Erythroblast (primary cell): ENCODE results near the gene ZNF763.

Source experiments
- GATA1 ChIP-seq: IDR thresholded peaks from 2 replicates; pipeline ENCODE4 v1.6.1; 2011; ENCODE audit warnings: low read depth, mild to moderate bottlenecking, control low read depth, low read length, moderate library complexity
- POLR2A ChIP-seq: IDR thresholded peaks from 2 replicates; pipeline ENCODE4 v1.6.1; 2011; ENCODE audit warnings: mild to moderate bottlenecking, low read length

- TF ChIP-seq POLR2A, result no peak
- TF ChIP-seq GATA1, result no peak
Measured at GRCh38 chr19:11927227-11927626, 37.6 kb upstream of the ZNF763 start.
